Measurements from ENCODE around the gene PPP3CA.

The PPP3CA gene

DNA sequence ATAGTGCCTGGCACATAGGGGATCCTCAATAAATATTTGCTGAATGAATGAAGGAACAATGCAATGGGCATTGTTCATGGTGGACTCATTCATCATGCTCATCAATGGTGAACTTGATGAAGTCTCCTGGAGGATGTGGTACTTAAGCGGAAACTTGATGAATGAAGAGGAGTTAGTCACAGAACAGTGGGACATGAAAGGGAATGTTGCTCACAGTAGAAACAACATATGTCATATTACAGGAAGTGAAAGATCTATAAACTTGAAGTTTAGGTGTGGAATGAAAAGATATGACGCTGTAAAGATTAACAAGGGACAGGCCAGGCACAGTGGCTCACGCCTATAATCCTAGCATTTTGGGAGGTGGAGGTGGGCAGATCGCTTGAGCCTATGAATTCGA is 224.1 kb downstream of the PPP3CA start:
- DNase-seq (ENCODE audit: low read depth): no peak
- no peak overlapping the region for H3K4me3 ChIP-seq (replicated peaks; ENCODE audit: low read depth, low read length)
- TF ChIP-seq, protein P1, sequence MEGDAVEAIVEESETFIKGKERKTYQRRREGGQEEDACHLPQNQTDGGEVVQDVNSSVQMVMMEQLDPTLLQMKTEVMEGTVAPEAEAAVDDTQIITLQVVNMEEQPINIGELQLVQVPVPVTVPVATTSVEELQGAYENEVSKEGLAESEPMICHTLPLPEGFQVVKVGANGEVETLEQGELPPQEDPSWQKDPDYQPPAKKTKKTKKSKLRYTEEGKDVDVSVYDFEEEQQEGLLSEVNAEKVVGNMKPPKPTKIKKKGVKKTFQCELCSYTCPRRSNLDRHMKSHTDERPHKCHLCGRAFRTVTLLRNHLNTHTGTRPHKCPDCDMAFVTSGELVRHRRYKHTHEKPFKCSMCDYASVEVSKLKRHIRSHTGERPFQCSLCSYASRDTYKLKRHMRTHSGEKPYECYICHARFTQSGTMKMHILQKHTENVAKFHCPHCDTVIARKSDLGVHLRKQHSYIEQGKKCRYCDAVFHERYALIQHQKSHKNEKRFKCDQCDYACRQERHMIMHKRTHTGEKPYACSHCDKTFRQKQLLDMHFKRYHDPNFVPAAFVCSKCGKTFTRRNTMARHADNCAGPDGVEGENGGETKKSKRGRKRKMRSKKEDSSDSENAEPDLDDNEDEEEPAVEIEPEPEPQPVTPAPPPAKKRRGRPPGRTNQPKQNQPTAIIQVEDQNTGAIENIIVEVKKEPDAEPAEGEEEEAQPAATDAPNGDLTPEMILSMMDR (IDR thresholded peaks at IDR 0.05; ENCODE audit: low read length, missing control alignments): no peak

DNA sequence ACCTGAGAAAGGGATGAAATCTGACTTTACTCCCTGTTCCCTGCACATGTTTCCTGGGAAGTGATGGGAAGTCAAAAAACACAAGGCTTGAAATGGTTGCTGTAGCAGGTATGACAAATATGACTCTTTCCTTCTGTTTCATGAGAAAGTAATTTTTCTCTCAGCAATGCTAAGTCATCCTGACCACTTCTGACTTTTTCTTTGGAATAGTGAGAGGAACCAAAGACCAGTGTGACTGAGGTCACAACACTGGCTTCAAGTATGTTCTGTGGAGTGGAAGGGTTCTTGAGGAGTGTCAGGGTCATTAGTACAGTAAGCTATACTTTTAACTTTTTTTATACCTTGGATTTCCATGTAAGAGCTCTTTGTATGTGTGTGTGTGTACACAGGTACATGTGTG is 225.3 kb downstream of the PPP3CA start:
- H3K4me3 ChIP-seq (replicated peaks; ENCODE audit: low read depth, low read length): no peak overlapping the region
- TF ChIP-seq, protein P1 (IDR thresholded peaks at IDR 0.05; ENCODE audit: low read length, missing control alignments): no peak
- DNase-seq (ENCODE audit: low read depth): no peak

DNA sequence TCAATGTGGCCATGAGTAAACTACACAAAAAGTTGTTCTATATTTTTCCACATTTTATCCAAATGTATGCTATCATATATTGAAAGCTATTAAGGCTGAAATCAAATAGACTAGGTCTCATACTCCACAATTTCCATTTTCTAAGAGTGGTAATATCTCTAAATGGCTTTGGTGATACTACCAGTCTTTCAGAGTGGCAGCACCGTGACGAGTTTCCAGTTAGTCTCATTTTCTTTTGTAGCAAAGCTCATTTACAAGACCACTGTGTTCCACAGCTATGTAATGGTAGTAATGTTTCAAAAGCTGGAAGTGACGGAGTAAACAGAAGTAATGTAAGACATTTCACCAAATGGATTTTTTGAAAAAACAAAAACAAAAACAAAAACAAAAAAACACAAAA is 228.2 kb downstream of the PPP3CA start:
- no peak for DNase-seq (ENCODE audit: low read depth)
- no peak overlapping the region for H3K4me3 ChIP-seq (replicated peaks; ENCODE audit: low read depth, low read length)
- TF ChIP-seq, protein P1 (IDR thresholded peaks at IDR 0.05; ENCODE audit: low read length, missing control alignments): no peak

DNA sequence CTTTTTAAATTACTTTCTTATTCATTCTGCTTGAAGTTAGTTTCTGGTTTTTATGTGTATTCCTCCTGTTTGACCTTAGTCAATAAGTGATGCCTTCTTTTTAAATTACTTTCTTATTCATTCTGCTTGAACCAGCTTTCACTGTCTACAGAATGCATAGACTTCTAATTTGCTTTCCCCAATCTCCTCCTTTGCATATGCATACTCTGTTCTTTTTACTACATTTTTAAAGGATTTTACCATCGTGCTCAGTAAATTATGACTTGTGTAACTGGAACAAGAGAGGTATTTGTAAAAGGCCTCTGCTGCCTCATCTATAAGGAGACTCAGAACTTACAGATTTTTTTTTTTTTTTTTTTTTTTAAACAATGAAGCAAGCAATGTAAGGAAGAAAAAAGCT is 228.7 kb downstream of the PPP3CA start:
- TF ChIP-seq, protein P1 (IDR thresholded peaks at IDR 0.05; ENCODE audit: low read length, missing control alignments): no peak
- H3K4me3 ChIP-seq (replicated peaks; ENCODE audit: low read depth, low read length): no peak overlapping the region
- DNase-seq (ENCODE audit: low read depth): no peak

DNA sequence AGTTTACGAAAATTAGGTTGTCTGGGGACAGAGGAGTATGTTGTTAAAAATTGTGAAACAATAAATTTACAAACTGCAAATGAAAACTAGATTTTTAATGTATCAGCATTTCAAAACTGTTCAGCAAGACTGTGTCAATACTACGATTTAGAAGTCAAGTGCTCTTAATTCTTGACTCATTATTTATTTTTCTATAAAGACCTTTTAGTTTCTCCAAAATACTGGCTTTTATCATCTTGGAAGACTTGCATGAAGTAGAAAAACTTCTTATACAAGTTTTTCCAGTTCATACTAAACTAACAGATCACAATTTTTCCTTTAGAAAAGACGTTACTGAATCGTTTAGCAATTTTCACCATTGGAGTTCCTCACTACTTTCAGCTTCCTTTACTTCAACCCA is 231.4 kb downstream of the PPP3CA start:
- no peak for DNase-seq (ENCODE audit: low read depth)
- TF ChIP-seq, protein P1 (IDR thresholded peaks at IDR 0.05; ENCODE audit: low read length, missing control alignments): no peak

DNA sequence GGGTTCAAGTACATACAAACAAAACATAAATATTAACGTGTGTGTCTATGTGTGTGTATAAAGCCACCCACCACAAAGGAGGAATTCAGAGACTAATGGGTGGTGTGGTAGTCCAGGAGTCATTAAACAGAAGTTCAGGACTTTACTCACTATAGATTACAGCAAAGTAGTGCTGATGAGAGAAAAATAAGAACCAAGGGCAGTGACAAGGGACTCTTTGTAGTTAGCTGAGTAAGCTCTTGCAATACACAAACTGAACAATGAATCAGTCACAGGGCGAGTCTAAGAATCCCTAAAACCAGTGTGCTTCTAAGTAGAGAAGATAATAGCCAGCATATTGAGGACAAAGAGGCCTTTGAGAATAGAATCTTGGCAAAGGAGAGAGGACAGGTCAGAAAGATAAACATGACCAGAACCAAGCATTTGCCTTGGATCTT is 232.4 kb downstream of the PPP3CA start:
- TF ChIP-seq, protein P1 (IDR thresholded peaks at IDR 0.05; ENCODE audit: low read length, missing control alignments): no peak
- DNase-seq (ENCODE audit: low read depth): peak; percentile 73

More for the DNA sequence above, 231.4 kb downstream of the PPP3CA start:
- H3K4me3 ChIP-seq (replicated peaks; ENCODE audit: low read depth, low read length): no peak overlapping the region

DNA sequence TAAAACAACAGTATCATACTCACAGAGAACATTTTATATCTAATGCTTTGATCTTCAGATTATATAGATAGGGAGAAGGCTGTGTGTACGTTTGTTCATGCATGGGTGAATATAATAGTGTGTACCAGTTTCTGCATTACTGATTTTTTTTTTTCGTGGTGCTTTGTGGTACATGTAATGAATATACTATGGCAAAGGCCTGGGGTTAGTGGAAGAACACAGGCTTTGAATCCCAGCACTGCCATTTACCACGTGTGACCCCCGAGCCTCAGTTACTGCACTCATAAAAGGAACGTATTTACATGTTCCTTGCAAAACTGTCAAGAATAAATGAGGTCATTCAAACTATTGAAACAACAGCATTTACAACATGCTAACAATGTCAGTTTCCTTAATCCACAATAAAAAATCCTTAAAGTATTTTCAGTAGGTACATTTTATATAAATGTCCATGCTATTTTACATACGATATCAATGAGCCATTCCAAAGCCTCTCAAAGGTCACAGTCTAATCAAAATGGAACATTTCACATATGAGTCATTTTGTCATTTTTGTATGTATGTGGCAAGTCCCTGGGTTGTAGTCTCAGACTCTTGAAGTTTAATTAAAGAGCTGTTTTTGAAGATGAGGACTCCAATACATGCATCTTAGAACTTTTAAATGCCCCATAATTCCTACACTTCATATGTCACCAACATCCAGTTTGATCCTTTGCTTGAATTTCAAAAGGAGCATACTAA is 242.8 kb downstream of the PPP3CA start:
- TF ChIP-seq, protein P1 (IDR thresholded peaks at IDR 0.05; ENCODE audit: low read length, missing control alignments): no peak
- no peak overlapping the region for H3K4me3 ChIP-seq (replicated peaks; ENCODE audit: low read depth, low read length)
- DNase-seq (ENCODE audit: low read depth): no peak

More for the DNA sequence above, 232.4 kb downstream of the PPP3CA start:
- no peak overlapping the region for H3K4me3 ChIP-seq (replicated peaks; ENCODE audit: low read depth, low read length)

Measured in fibroblast of pulmonary artery (primary cell).